Right lobe of liver (tissue), 6 donors: ENCODE data around the gene EARS2. TPM values are rescaled to one million over a fixed set of nuclear protein-coding genes. Genes with fewer than 3 reads are reported as not detected.

Source experiments
- ATAC-seq, 4 donors: fragments of 200-7000 bp; cut with Tn5 transposase; one replicate each; pipeline ENCODE4 v1.9.1; 2020; ENCODE audit warnings: mild to moderate bottlenecking in 4 of 4, moderate library complexity in 4 of 4
- DNase-seq, 3 donors: peaks; one replicate each; pipeline ENCODE4 v3.0.0-alpha.2; 2020
- H3K27ac ChIP-seq, 3 donors: fragments of 200-600 bp; one replicate each; pipeline ENCODE4 v1.8.0; 2022
- H3K27me3 ChIP-seq, 2 donors: fragments of 200-600 bp; one replicate each; pipeline ENCODE4 v1.8.0; 2022
- H3K36me3 ChIP-seq, 4 donors: fragments of 200-600 bp; sonication (generic) in 1 of 4; one replicate each; pipeline versions ENCODE4 v1.5.1 to v1.8.0; 2017 to 2022; ENCODE audit warnings: control low read depth in 1 of 4
- H3K4me1 ChIP-seq, 4 donors: fragments of 200-600 bp; sonication (generic) in 1 of 4; one replicate each; pipeline versions ENCODE4 v1.5.1 to v1.8.0; 2017 to 2022; ENCODE audit warnings: control low read depth in 1 of 4
- H3K4me3 ChIP-seq, 3 donors: fragments of 200-600 bp; one replicate each; pipeline ENCODE4 v1.8.0; 2022
- H3K9me3 ChIP-seq, 4 donors: fragments of 200-600 bp; sonication (generic) in 1 of 4; one replicate each; pipeline versions ENCODE4 v1.5.1 to v1.8.0; 2017 to 2022; ENCODE audit warnings: control low read depth in 1 of 4
- POLR2A ChIP-seq: fragments of 450-650 bp; IDR thresholded peaks from one replicate; pipeline ENCODE4 v1.6.1; 2017; ENCODE audit warnings: antibody characterized with exemption, mild to moderate bottlenecking
- WGBS: methylation state at CpG from one replicate; pipeline ENCODE4 v1.1.6; 2018; ENCODE audit warnings: low coverage, low lambda C conversion rate; ENCODE audit not compliant: insufficient coverage; ENCODE audit errors: missing lambda C conversion rate; 5-methylcytosine and 5-hydroxymethylcytosine counted together
- intact Hi-C, 2 donors: fragments of 100-400 bp; cut with DNase I; formaldehyde crosslinking; loops; one replicate each; pipeline versions ENCODE4 v1.11.2 to v1.14.1; 2022
- total RNA-seq, 6 experiments: library from RNA; depleted of rRNA in 2 of 6; stranded (reverse); fragments of >200 nt in 2 of 6; fragmentation: NEBNext Ultra II Directional in 3 of 6; extraction: Animal tissue kit (Norgen Biotek cat#: 25700) in 3 of 6; gene quantifications; one replicate each; pipeline versions ENCODE4 v1.1.0 to v1.2.4, GENCODE V29; 2016 to 2023
- TF ChIP-seq, protein P1 (sequence below), 4 donors: fragments of 200-600 bp in 3 of 4; fragments of 450-650 bp in 1 of 4; IDR thresholded peaks; one replicate each; pipeline versions ENCODE4 v1.5.1 to v1.8.0; 2016 to 2022; ENCODE audit warnings: antibody characterized with exemption in 4 of 4, mild to moderate bottlenecking in 2 of 4
- donor health status: DM: no; HTN: yes; CAD: no.
- donor health status: DM: no; HTN: no; CAD: no.
- donor health status: DM: no; HTN: no; CAD: no.
- donor health status: DM: no; HTN: yes; CAD: no.
- donor health status: DM: no; HTN: yes; CAD: no.

The EARS2 gene
- total RNA-seq, 6 experiments from 2014 or later: 14.9 to 47.7 (median 15.9) TPM

DNA sequence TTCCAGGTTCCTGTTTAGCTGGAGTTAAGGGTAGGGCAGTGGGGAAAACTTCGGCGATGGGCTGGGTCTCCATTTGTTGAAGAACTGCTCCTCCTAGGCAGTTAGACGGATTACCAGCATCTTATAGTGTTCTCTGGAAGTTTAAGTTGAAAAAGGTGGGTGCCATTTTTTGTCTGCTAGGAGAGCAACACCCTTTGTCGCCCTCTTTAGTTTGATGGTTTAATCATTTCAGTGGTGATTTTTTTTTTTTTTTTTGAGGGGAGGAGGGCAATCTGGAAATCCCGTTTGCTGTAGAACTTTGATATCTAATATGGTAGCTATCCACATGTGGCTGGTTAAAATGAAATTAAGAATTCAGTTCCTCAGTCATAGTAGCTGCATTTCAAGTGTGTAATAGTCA is 4.4 kb upstream of the EARS2 start:
- Histone ChIP-seq H3K9me3 (no peaks in the 10 kb centered on the region), H3K27me3 (no peaks in the 10 kb centered on the region), H3K4me1 (peaks cover 0 to 10% (median 5%) of the 10 kb centered on the region in 4 donors), H3K4me3 (no peak overlapping the region), H3K36me3 (peaks cover 8 to 68% (median 22%) of the 10 kb centered on the region in 4 donors), H3K27ac (no peak overlapping the region)
- ATAC-seq: no peak
- 86% methylated on average over 5 of the region's 5 CpGs for WGBS
- no peak for DNase-seq
- TF ChIP-seq, protein P1, sequence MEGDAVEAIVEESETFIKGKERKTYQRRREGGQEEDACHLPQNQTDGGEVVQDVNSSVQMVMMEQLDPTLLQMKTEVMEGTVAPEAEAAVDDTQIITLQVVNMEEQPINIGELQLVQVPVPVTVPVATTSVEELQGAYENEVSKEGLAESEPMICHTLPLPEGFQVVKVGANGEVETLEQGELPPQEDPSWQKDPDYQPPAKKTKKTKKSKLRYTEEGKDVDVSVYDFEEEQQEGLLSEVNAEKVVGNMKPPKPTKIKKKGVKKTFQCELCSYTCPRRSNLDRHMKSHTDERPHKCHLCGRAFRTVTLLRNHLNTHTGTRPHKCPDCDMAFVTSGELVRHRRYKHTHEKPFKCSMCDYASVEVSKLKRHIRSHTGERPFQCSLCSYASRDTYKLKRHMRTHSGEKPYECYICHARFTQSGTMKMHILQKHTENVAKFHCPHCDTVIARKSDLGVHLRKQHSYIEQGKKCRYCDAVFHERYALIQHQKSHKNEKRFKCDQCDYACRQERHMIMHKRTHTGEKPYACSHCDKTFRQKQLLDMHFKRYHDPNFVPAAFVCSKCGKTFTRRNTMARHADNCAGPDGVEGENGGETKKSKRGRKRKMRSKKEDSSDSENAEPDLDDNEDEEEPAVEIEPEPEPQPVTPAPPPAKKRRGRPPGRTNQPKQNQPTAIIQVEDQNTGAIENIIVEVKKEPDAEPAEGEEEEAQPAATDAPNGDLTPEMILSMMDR (IDR thresholded peaks at IDR 0.05): no peak
- no peak for TF ChIP-seq POLR2A
- intact Hi-C loops: no loop called here

DNA sequence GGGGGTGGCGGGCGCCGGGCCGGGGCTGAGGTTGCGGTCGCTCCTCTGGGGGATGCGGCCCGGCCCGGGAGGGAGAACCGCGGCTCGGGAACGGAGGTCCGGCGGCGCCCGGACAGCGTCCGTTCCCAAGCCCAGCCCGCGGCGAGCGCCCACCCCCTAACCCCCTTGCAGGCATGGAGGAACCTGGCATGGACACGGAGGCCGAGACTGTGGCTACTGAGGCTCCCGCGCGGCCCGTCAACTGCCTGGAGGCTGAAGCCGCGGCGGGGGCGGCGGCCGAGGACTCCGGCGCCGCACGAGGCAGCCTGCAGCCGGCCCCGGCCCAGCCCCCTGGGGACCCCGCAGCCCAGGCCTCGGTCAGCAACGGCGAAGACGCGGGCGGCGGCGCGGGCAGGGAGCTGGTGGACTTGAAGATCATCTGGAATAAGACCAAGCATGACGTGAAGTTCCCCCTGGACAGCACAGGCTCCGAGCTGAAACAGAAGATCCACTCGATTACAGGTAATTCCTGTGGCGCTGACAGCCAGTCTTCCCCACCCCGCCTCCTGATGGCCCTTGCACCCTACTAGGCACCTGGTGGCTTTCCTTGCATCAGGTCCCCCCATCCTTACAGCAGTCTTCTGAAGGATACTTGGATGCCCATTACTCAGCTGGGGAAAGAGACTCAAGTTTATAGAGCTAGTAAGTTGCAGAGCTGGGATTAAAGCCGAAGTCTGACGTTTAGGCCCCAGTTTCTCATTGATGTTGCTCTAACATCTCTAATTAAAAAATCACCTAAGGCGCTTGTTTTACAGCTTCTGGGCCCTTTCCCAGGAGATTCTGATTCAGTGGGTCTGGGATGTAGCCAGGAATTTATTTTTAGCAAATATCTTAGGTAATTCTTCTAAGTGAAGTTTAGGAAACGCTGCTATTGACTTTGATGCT is 891 bp upstream of the EARS2 start:
- no peak for TF ChIP-seq POLR2A
- Histone ChIP-seq H3K27ac (peak overlapping the region; percentile 51 to 86 (median 55)), H3K4me3 (peak overlapping the region; percentile 53 to 99 (median 66)), H3K4me1 (peaks cover 0 to 15% (median 7%) of the 10 kb centered on the region in 4 donors), H3K27me3 (no peaks in the 10 kb centered on the region), H3K9me3 (no peaks in the 10 kb centered on the region), H3K36me3 (peaks cover 2 to 37% (median 9%) of the 10 kb centered on the region in 4 donors)
- WGBS: 18% methylated on average over 4 of the region's 60 CpGs
- peak in 1 of 3 donors; percentile 55 for DNase-seq
- intact Hi-C loops: no loop called here
- peak in 1 of 4 donors; percentile 3 for ATAC-seq

DNA sequence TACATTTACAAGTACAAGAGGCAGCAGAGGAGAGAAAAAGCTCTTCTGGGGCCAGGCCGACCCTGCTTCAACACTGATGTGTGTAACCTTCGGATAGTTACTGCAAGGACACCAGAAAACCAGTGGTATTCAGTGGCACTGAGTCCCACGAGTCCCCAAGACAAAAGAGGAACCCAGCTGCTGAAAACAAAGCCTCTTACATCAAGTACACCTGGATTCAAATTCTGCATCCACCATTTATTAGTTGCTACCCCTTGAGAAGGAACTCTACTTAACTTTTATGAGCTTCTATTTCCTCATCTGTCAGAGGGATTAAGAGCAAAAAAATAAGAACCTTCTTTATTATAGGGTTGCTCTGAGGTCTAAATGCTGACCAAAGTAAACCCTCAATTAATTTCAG is 2.6 kb downstream of the EARS2 start:
- no peak overlapping the region for H3K27ac ChIP-seq
- H3K36me3 ChIP-seq: peaks cover 0 to 34% (median 15%) of the 10 kb centered on the region in 4 donors
- no peak for DNase-seq
- H3K9me3 ChIP-seq: no peaks in the 10 kb centered on the region
- no peaks in the 10 kb centered on the region for H3K27me3 ChIP-seq
- no peak for ATAC-seq
- 63% methylated on average over 2 of the region's 3 CpGs for WGBS
- intact Hi-C loops: no loop called here
- no peak overlapping the region for H3K4me3 ChIP-seq
- peaks cover 0 to 15% (median 7%) of the 10 kb centered on the region in 4 donors for H3K4me1 ChIP-seq
- TF ChIP-seq POLR2A: no peak
- TF ChIP-seq, protein P1 (IDR thresholded peaks at IDR 0.05): no peak

DNA sequence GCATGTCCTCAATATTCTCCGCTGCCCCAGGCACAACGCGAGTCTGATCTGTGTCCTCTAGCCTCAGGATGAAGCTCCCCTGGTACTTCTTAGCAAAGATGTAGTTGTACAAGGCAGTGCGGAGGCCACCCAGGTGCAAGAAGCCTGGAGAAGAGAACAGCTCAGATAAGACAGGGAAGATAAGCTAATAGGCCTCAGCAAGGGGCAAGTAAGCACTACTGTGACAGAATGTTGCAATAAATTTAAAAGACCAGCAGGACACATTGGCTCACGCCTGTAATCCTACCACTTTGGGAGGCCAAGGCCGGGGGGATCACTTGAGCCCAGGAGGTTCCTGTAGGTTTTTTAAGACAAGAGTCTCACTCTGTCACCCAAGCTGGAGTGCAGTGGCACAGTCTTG is 5.0 kb downstream of the EARS2 start:
- ATAC-seq (no peak), DNase-seq (no peak)
- intact Hi-C loops: no loop called here
- WGBS: 75% methylated on average over 4 of the region's 6 CpGs
- Histone ChIP-seq H3K4me1 (peaks cover 0 to 6% (median 2%) of the 10 kb centered on the region in 4 donors), H3K27ac (no peak overlapping the region), H3K9me3 (no peaks in the 10 kb centered on the region), H3K27me3 (no peaks in the 10 kb centered on the region), H3K4me3 (no peak overlapping the region), H3K36me3 (peaks cover 0 to 47% (median 24%) of the 10 kb centered on the region in 4 donors)
- TF ChIP-seq, protein P1 (IDR thresholded peaks at IDR 0.05): no peak

DNA sequence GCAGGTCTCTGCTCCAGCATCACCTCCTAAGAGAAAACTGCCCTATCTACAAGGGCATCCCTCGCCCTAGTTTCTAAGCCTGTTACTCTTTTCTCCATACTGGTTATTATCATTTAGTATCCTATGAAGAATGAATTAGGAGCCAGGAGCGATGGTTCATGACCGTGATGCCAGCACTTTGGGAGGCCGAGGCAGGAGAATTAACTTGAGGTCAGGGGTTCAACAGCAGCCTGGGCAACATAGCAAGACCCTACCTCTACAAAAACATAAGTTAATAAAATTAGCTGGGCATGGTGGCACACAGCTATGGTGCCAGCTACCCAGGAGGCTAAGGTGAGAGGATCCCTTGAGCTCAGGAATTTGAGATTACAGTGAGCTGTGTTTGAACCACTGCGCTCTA is 7.2 kb downstream of the EARS2 start:
- Histone ChIP-seq H3K4me3 (no peak overlapping the region), H3K27me3 (no peaks in the 10 kb centered on the region), H3K4me1 (no peaks in the 10 kb centered on the region), H3K27ac (no peak overlapping the region), H3K36me3 (peaks cover 0 to 67% (median 31%) of the 10 kb centered on the region in 4 donors), H3K9me3 (no peaks in the 10 kb centered on the region)
- intact Hi-C loops: no loop called here
- 89% methylated on average over 4 of the region's 5 CpGs for WGBS
- DNase-seq (no peak), ATAC-seq (no peak)
- TF ChIP-seq POLR2A: no peak
